NT2/D1 (cell line): ENCODE results near the gene ROBO2.

ENCODE experiments used
- YY1 ChIP-seq: IDR thresholded peaks from 2 replicates; pipeline ENCODE4 v1.6.1; 2011; ENCODE audit not compliant: insufficient read length, insufficient read depth
- ZNF274 ChIP-seq: IDR thresholded peaks from 2 replicates; pipeline ENCODE4 v1.6.1; 2011; ENCODE audit warnings: mild to moderate bottlenecking, low read depth, low read length

GRCh38 chr3:77459926-77460325 is 420.0 kb downstream of the ROBO2 start:
- no peak for TF ChIP-seq ZNF274
- TF ChIP-seq YY1, result no peak
